RWPE2 (cell line): ENCODE results near the gene MORC2.

Source experiments
- ATAC-seq: fragments of 200-7000 bp; cut with Tn5 transposase; 3 replicates; pipeline ENCODE4 v1.9.1; 2021; ENCODE audit warnings: low read depth
- DNase-seq: peaks from one replicate; pipeline ENCODE4 v3.0.0-alpha.2; 2020; ENCODE audit warnings: low spot score
- H3K27ac ChIP-seq: fragments of 450-650 bp; 2 replicates; pipeline ENCODE4 v1.5.1; 2017; ENCODE audit warnings: mild to moderate bottlenecking; ENCODE audit not compliant: poor library complexity, severe bottlenecking
- H3K27me3 ChIP-seq: fragments of 250-450 bp; sonication (Bioruptor Pico); 2 replicates; pipeline ENCODE4 v1.5.1; 2021; ENCODE audit warnings: mild to moderate bottlenecking, moderate library complexity; ENCODE audit not compliant: insufficient read depth, poor library complexity, severe bottlenecking
- H3K36me3 ChIP-seq: fragments of 250-450 bp; sonication (Bioruptor Pico); 2 replicates; pipeline ENCODE4 v1.5.1; 2020; ENCODE audit warnings: low read depth, mild to moderate bottlenecking, moderate library complexity
- H3K4me1 ChIP-seq: fragments of 250-450 bp; sonication (Bioruptor Pico); 2 replicates; pipeline ENCODE4 v1.5.1; 2021; ENCODE audit warnings: mild to moderate bottlenecking, moderate library complexity; ENCODE audit not compliant: insufficient read depth, poor library complexity, severe bottlenecking
- H3K4me3 ChIP-seq: fragments of 250-450 bp; sonication (Bioruptor Pico); 2 replicates; pipeline ENCODE4 v1.5.1; 2021; ENCODE audit warnings: mild to moderate bottlenecking, moderate library complexity; ENCODE audit not compliant: severe bottlenecking
- H3K9me3 ChIP-seq: fragments of 250-450 bp; sonication (Bioruptor Pico); 2 replicates; pipeline ENCODE4 v1.5.1; 2021; ENCODE audit warnings: mild to moderate bottlenecking, moderate library complexity; ENCODE audit not compliant: severe bottlenecking
- CTCF ChIP-seq: fragments of 450-650 bp; IDR thresholded peaks from one replicate; pipeline ENCODE4 v1.5.1; 2017; ENCODE audit warnings: mild to moderate bottlenecking, moderate library complexity; ENCODE audit not compliant: poor library complexity, severe bottlenecking

Gene MORC2

GRCh38 chr22:30985561-30986208 lies 17.1 kb upstream of the MORC2 start:
- DNase-seq (no peak), ATAC-seq (no peak)
- TF ChIP-seq CTCF = no peak
- Histone ChIP-seq H3K27ac (no peak overlapping the region), H3K4me1 (no peaks in the 10 kb centered on the region), H3K36me3 (no peaks in the 10 kb centered on the region), H3K9me3 (no peaks in the 10 kb centered on the region), H3K27me3 (no peaks in the 10 kb centered on the region), H3K4me3 (no peak overlapping the region)

- DNase-seq (no peak), ATAC-seq (no peak)
- Histone ChIP-seq H3K9me3 (no peaks in the 10 kb centered on the region), H3K4me1 (no peaks in the 10 kb centered on the region), H3K36me3 (no peaks in the 10 kb centered on the region), H3K4me3 (no peak overlapping the region), H3K27me3 (no peaks in the 10 kb centered on the region), H3K27ac (no peak overlapping the region)
- no peak for TF ChIP-seq CTCF
These were observed 15.7 kb upstream of the MORC2 start for GRCh38 chr22:30984317-30984716.

- Histone ChIP-seq H3K27me3 (no peaks in the 10 kb centered on the region), H3K4me3 (no peak overlapping the region), H3K4me1 (no peaks in the 10 kb centered on the region), H3K9me3 (no peaks in the 10 kb centered on the region), H3K27ac (no peak overlapping the region), H3K36me3 (no peaks in the 10 kb centered on the region; the same call in 1 of the 2 replicates)
- ATAC-seq (no peak), DNase-seq (no peak)
- TF ChIP-seq CTCF = no peak
These were observed 13.9 kb upstream of the MORC2 start for GRCh38 chr22:30982512-30982911.

GRCh38 chr22:30979932-30980331 lies 11.4 kb upstream of the MORC2 start:
- peaks cover 9% of the 10 kb centered on the region for H3K9me3 ChIP-seq
- no peak overlapping the region for H3K4me3 ChIP-seq
- H3K27me3 ChIP-seq = no peaks in the 10 kb centered on the region
- H3K4me1 ChIP-seq = no peaks in the 10 kb centered on the region
- ATAC-seq (no peak), DNase-seq (no peak)
- H3K36me3 ChIP-seq = peaks cover 26% of the 10 kb centered on the region
- no peak for TF ChIP-seq CTCF
- no peak overlapping the region for H3K27ac ChIP-seq

- no peak overlapping the region for H3K4me3 ChIP-seq
- H3K36me3 ChIP-seq = peaks cover 41% of the 10 kb centered on the region
- no peak for TF ChIP-seq CTCF
- H3K27ac ChIP-seq = no peak overlapping the region
- H3K4me1 ChIP-seq = no peaks in the 10 kb centered on the region
- DNase-seq (no peak), ATAC-seq (no peak)
- H3K27me3 ChIP-seq = no peaks in the 10 kb centered on the region
- H3K9me3 ChIP-seq = peaks cover 15% of the 10 kb centered on the region
These were observed 9.9 kb upstream of the MORC2 start for GRCh38 chr22:30978304-30978962.
